GM19099 (cell line): ENCODE measurements around the gene CSK.
A peak's percentile ranks its signal among the peaks of the same experiment; 100 is the strongest.

Experiments used
- POLR2A ChIP-seq: IDR thresholded peaks from 3 replicates; pipeline ENCODE4 v1.6.1; 2011; ENCODE audit warnings: low read depth; ENCODE audit not compliant: insufficient read length; ENCODE audit errors: extremely low read depth

The CSK gene

GRCh38 chr15:74781431-74782258 lies at the start of gene CSK:
Gene CSK, plus strand, starts transcription at chr15:74782080. Its CDS starts 16,218 bp downstream, at chr15:74798298.
- TF ChIP-seq POLR2A, result peak; percentile 82

DNA sequence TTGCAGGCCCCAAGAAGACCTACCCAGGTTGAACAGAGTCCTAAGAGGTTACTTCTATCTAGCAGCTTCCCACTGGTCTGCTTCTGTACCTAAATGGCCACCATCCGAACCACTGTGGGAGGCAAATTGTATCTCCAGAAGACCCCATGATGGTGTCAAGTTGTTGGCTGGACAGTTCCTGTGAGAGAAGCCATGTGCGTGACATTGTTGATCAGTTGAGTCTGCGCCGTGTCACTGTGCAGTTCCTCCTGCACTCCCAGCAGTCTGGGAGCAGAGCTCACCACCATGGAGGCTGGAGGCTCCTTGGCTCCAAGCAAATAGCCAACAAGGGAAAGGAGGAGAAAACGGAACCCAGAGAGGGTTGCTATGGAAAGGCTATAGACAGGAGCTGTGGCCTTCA lies 49.0 kb upstream of the CSK start:
- no peak for TF ChIP-seq POLR2A

- no peak for TF ChIP-seq POLR2A
Observed at GRCh38 chr15:74733269-74733668, 48.6 kb upstream of the CSK start.

DNA sequence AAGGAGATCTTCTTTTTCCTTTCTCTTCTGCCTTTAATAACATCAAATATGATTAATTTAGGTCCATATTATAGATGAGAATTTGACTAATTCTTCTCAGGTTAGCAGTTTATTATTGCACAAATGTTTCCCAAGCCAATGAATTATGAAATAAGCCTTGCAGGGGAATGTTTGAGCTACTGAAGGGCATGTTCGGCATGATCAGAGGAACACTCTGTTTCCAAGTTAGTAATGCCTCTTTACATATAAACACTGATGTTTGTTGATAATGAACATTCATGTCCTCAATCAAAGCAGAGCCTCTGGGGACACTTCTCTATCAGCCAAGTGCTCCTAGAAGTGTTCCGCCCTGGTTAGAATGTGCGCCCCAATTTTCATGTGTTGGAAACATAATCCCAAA lies 46.6 kb upstream of the CSK start:
- TF ChIP-seq POLR2A, result no peak

DNA sequence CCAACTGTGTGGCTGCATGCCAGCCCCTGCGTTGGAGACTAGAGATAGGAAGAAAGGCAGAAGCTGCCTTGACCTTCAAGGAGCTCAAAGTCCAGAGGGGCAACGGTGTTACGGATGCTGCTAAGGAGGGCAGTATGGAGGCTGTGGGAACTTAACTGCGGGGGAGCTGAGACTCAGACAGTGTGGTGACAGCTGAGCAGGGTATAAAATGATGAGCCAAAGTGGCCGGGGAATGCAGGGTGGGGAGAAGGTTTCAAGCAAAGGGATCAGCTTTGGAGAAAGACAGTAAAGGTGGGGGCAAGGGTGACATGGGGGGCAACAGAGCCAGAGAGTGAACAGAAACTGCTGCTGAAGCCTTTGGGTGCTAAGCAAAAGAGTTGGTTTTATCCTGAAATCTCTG lies 39.5 kb upstream of the CSK start:
- no peak for TF ChIP-seq POLR2A

GRCh38 chr15:74746389-74746788 lies 35.5 kb upstream of the CSK start:
- TF ChIP-seq POLR2A, result no peak

DNA sequence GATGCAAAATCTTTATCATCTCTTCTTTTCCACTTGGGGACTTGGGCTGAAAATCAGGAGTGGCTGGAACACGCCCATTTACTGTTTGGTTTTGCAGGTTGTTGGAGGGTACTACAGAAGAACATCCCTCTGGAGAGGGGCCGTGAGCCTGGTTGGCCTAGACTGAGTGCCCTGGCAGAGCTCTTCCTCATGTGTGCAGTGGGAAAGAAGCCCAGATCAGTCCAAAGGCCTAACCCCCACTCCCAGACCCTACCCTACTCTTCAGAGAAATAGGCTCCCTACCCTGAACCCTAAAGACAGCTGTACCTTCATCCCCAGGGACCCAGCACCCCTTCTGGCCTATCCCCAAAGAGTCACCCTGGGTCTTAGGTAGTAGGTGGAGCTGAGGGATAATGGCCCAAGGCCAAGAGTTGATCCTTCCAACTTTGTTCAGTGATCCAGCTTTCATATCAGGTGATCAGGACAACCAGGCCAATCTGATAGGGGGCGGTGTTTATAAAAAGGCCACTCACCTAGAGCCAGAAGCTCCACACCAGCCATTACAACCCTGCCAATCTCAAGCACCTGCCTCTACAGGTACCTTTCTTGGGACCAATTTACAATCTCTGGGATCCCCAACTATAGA lies 33.4 kb upstream of the CSK start, which contains the start of gene CYP1A2:
Gene CYP1A2 (plus strand): TSS at position 524 of the 625 bp plus-strand sequence. CDS start 894 bp downstream, outside the sequence.
- TF ChIP-seq POLR2A, result no peak

GRCh38 chr15:74749832-74750231 lies 32.0 kb upstream of the CSK start:
- TF ChIP-seq POLR2A, result no peak

DNA sequence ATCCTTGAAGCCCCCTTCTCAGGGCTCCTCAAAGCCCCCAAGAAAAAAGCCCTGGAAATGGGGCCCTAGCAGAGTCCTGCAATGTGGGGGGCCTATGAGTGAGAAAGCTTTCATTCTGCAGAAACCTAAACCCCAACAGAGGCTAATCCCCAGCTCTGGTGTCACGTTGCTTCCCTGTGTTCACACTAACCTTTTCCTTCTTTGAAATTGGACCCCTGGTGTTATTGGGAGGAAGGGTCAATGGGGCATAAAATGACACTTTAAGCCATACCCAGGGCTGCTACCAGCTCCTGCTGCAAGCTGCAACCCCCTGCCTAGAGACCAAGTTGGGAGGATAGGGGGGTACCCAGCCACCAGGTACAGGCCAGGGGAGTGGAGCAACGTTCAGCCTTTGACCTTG lies 31.1 kb upstream of the CSK start:
- no peak for TF ChIP-seq POLR2A

GRCh38 chr15:74752011-74752410 lies 29.9 kb upstream of the CSK start:
- no peak for TF ChIP-seq POLR2A

DNA sequence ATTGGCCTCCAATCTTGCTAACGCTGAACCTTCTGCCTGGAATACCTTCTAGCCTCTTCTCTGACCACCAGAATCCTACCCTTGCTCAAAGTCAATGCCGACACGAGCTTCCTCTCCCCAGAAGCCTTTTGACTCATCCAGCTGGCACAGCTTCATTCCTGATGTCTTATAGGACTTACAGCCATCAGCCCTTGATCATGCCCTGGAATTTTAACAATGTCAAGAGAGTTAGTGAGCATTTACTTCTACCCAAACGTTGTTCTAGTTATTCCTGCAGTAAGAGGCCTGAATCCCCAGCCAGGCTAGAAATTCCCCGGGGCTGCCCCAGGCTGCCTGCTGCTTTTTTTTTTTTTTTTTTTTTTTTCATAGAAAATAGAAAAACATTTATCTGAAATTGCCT lies 29.3 kb upstream of the CSK start:
- TF ChIP-seq POLR2A, result no peak

- no peak for TF ChIP-seq POLR2A
Observed at GRCh38 chr15:74754593-74755215, 27.2 kb upstream of the CSK start.

DNA sequence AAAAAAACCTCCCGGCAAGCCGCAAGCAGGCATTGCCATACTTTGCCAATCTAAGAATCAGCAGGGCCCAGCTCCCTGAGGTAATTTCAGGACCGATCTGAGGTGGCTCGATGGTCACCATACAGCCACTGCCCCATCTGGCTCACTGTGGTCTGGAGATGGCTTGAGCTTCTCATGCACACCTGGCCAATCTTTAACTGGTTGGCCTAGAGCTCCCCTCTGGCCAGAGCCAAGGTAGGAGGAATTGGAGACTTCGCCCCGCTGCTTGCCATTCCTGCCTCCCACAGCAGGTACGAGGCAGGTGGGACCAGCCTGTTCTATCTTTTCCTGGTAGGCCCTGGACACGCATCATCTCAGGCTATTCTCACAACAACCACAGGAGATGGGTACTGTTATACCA lies 23.1 kb upstream of the CSK start:
- no peak for TF ChIP-seq POLR2A

DNA sequence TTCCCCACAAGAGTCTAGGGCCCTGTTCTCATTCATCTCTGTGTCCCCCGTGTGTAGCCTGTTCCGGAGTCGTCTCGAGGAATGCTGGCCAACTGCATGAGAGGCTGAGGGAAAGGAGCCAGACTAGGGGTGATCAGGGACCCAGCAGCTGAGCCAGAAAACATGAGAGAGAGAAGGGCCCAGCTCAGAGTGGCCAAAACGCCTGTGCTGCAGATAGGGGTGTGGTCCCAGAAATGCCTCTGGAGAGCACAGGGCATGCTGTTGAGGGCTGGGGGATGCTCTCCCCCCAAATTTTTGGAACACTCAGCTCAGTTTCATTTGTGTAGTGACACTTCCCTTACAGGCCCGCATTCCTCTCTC lies 19.1 kb upstream of the CSK start:
- TF ChIP-seq POLR2A, result no peak

- no peak for TF ChIP-seq POLR2A
Observed at GRCh38 chr15:74763416-74763815, 18.5 kb upstream of the CSK start.
